Keratinocyte (primary cell): Measurements from ENCODE around the gene NFATC1. TPM values are rescaled to one million over a fixed set of nuclear protein-coding genes. Genes with fewer than 3 reads are reported as not detected.

Source experiments
- DNase-seq: peaks from one replicate; pipeline ENCODE4 v3.0.0-alpha.2; 2011; ENCODE audit warnings: low read depth, missing footprints, low spot score
- FAIRE-seq: peaks from 2 replicates; lab custom pipeline; 2011; peaks lifted over from hg19 to GRCh38; lab: Jason Lieb, UNC
- H2AFZ ChIP-seq: 2 replicates; pipeline ENCODE4 v1.6.0; 2012; ENCODE audit warnings: low read length, control low read depth, inconsistent platforms; ENCODE audit not compliant: control insufficient read depth
- H3K27ac ChIP-seq: 2 replicates; pipeline ENCODE4 v1.5.1; 2011; ENCODE audit warnings: low read length; ENCODE audit not compliant: control insufficient read depth, insufficient read depth
- H3K27me3 ChIP-seq: 3 replicates; pipeline ENCODE4 v1.6.0; 2011; ENCODE audit warnings: low read length; ENCODE audit not compliant: control insufficient read depth, insufficient read depth; ENCODE audit errors: extremely low read depth
- H3K36me3 ChIP-seq, 2 experiments: 2 replicates in 1 of 2; 3 replicates in 1 of 2; pipeline ENCODE4 v1.5.1; 2011; ENCODE audit warnings: low read length in 2 of 2, mild to moderate bottlenecking in 1 of 2; ENCODE audit not compliant: control insufficient read depth in 2 of 2, insufficient read depth in 2 of 2; ENCODE audit errors: extremely low read depth in 1 of 2
- H3K4me1 ChIP-seq: 3 replicates; pipeline ENCODE4 v1.5.1; 2011; ENCODE audit warnings: low read length; ENCODE audit not compliant: control insufficient read depth, insufficient read depth; ENCODE audit errors: extremely low read depth
- H3K4me2 ChIP-seq: 3 replicates; pipeline ENCODE4 v1.6.0; 2011; ENCODE audit warnings: low read depth, low read length; ENCODE audit not compliant: control insufficient read depth, insufficient read depth; ENCODE audit errors: extremely low read depth
- H3K4me3 ChIP-seq, 3 experiments: fragments of 200-600 bp in 1 of 3; sonication (generic) in 1 of 3; 2 replicates in 2 of 3; 3 replicates in 1 of 3; pipeline ENCODE4 v1.5.1; 2011 to 2016; ENCODE audit warnings: low read length in 3 of 3, mild to moderate bottlenecking in 3 of 3, control low read depth in 2 of 3, inconsistent platforms in 1 of 3, low read depth in 1 of 3, mixed read lengths in 1 of 3, mixed run types in 1 of 3, moderate library complexity in 1 of 3; ENCODE audit not compliant: control insufficient read depth in 2 of 3, insufficient read depth in 2 of 3; ENCODE audit errors: extremely low read depth in 1 of 3
- H3K79me2 ChIP-seq: 2 replicates; pipeline ENCODE4 v1.6.0; 2012; ENCODE audit warnings: low read length; ENCODE audit not compliant: control insufficient read depth, insufficient read depth
- H3K9ac ChIP-seq: 3 replicates; pipeline ENCODE4 v1.6.0; 2011; ENCODE audit warnings: low read length; ENCODE audit not compliant: control insufficient read depth, insufficient read depth; ENCODE audit errors: extremely low read depth
- H3K9me1 ChIP-seq: 3 replicates; pipeline ENCODE4 v1.6.0; 2011; ENCODE audit warnings: low read length; ENCODE audit not compliant: control insufficient read depth, insufficient read depth; ENCODE audit errors: extremely low read depth
- H3K9me3 ChIP-seq: 2 replicates; pipeline ENCODE4 v1.5.1; 2012; ENCODE audit warnings: low read depth, low read length; ENCODE audit not compliant: control insufficient read depth
- H4K20me1 ChIP-seq: 3 replicates; pipeline ENCODE4 v1.6.0; 2011; ENCODE audit warnings: low read length; ENCODE audit not compliant: control insufficient read depth, insufficient read depth; ENCODE audit errors: extremely low read depth
- CTCF ChIP-seq, 3 experiments: IDR thresholded peaks in 1 of 3; conservative IDR thresholded peaks in 1 of 3; optimal IDR thresholded peaks in 1 of 3; 2 replicates in 2 of 3; 3 replicates in 1 of 3; pipeline versions ENCODE3 to v1.5.1; 2011; ENCODE audit warnings: low read length in 3 of 3, mild to moderate bottlenecking in 3 of 3, moderate library complexity in 2 of 3, control low read depth in 1 of 3, inconsistent platforms in 1 of 3; ENCODE audit not compliant: insufficient read depth in 2 of 3; ENCODE audit errors: extremely low read depth in 1 of 3
- EZH2 ChIP-seq: IDR thresholded peaks from one replicate; pipeline ENCODE4 v1.6.1; 2012; ENCODE audit warnings: inconsistent platforms, mild to moderate bottlenecking, low read length, moderate library complexity
- dilution Hi-C: fragments of 300-500 bp; cut with MboI; formaldehyde crosslinking; loops from one replicate; pipeline ENCODE4 v1.7.0; 2020; ENCODE audit warnings: low sequenced_read_pairs; ENCODE audit not compliant: extremely low pct_ligation_motif_present
- polyA plus RNA-seq, 5 experiments: library from polyadenylated mRNA; depleted of rRNA in 3 of 5; stranded (reverse) in 3 of 5; stranded (forward) in 1 of 5; unstranded in 1 of 5; fragments of >200 nt; gene quantifications; 1 replicate in 1 of 5; 2 replicates in 3 of 5; 3 replicates in 1 of 5; pipeline versions ENCODE4 v1.2.1 to v1.2.3, GENCODE V29; 2011 to 2012; ENCODE audit warnings: missing spikeins in 2 of 5, low read depth in 1 of 5, low replicate concordance in 1 of 5

NFATC1 gene
- polyA plus RNA-seq, 1 donor (not counting 4 experiments of a cell fraction or from before 2014, with no cell fraction given) = 0.77 TPM

GRCh38 chr18:79511671-79512301 lies 116.1 kb downstream of the NFATC1 start:
- no peaks in the 10 kb centered on the region for H3K9me3 ChIP-seq
- no peaks in the 10 kb centered on the region for H3K79me2 ChIP-seq
- H3K4me1 ChIP-seq = peaks cover 10% of the 10 kb centered on the region
- no peak for DNase-seq
- dilution Hi-C loops = no loop called here
- no peaks in the 10 kb centered on the region for H3K36me3 ChIP-seq
- FAIRE-seq = no peak
- H2AFZ ChIP-seq = no peak overlapping the region
- TF ChIP-seq EZH2 (no peak), CTCF (optimal IDR thresholded peaks at IDR 0.05 in 1 of 3, IDR thresholded peaks at IDR 0.05 in 1 of 3, conservative IDR thresholded peaks at IDR 0.05 in 1 of 3; ENCODE audit: extremely low read depth in 1 of 3, insufficient read depth in 2 of 3, low read length in 3 of 3) (no peak)
- no peak overlapping the region for H3K27ac ChIP-seq
- no peak overlapping the region for H3K9ac ChIP-seq
- H4K20me1 ChIP-seq = no peaks in the 10 kb centered on the region
- H3K9me1 ChIP-seq = no peaks in the 10 kb centered on the region
- no peak overlapping the region for H3K4me2 ChIP-seq
- no peak overlapping the region for H3K4me3 ChIP-seq
- peaks cover 6% of the 10 kb centered on the region for H3K27me3 ChIP-seq

- dilution Hi-C loops = no loop called here
- Histone ChIP-seq H3K36me3 (no peaks in the 10 kb centered on the region), H3K27ac (no peak overlapping the region), H3K4me3 (no peak overlapping the region), H3K4me1 (peaks cover 1% of the 10 kb centered on the region), H3K9me1 (no peaks in the 10 kb centered on the region), H2AFZ (no peak overlapping the region), H3K9ac (no peak overlapping the region), H3K9me3 (no peaks in the 10 kb centered on the region), H4K20me1 (no peaks in the 10 kb centered on the region), H3K79me2 (no peaks in the 10 kb centered on the region), H3K4me2 (no peak overlapping the region), H3K27me3 (peaks cover 6% of the 10 kb centered on the region)
- DNase-seq = no peak
- no peak for FAIRE-seq
- TF ChIP-seq CTCF (optimal IDR thresholded peaks at IDR 0.05 in 1 of 3, IDR thresholded peaks at IDR 0.05 in 1 of 3, conservative IDR thresholded peaks at IDR 0.05 in 1 of 3; ENCODE audit: extremely low read depth in 1 of 3, insufficient read depth in 2 of 3, low read length in 3 of 3) (no peak), EZH2 (no peak)
Measured at GRCh38 chr18:79512461-79513380, 117.0 kb downstream of the NFATC1 start.
